HG03108 (cell line): ENCODE results near the gene IFT81.
"Not testable (repeated sequence)": the region's sequence is repeated elsewhere in the genome, so short reads cannot be mapped to it uniquely, and the experiment has no call there.

ENCODE experiments used
- ATAC-seq: cut with Tn5 transposase; IDR thresholded peaks from one replicate; pipeline ENCODE4 v1.9.1; 2021; ENCODE audit warnings: moderate library complexity; ENCODE audit not compliant: unreplicated experiment

The IFT81 gene

GRCh38 chr12:110200124-110200417, 75.9 kb downstream of the IFT81 start:
- no peak for ATAC-seq

DNA sequence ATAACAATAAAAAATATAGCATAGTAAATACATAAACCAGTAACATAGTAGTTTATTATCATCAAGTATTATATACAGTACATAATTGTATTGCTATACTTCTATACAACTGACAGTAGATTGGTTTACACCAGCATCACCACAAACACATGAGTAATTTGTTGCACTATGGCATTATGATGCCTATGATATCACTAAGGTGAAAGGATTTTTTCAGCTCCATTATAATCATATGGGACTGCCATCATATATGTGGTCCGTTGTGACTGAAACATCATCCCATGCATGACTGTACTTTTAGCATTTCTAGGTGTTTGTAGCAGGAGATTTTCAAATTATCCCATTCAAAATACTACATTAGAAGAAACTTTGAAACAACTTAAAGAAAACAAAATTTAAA, 77.8 kb downstream of the IFT81 start:
- ATAC-seq, result no peak

DNA sequence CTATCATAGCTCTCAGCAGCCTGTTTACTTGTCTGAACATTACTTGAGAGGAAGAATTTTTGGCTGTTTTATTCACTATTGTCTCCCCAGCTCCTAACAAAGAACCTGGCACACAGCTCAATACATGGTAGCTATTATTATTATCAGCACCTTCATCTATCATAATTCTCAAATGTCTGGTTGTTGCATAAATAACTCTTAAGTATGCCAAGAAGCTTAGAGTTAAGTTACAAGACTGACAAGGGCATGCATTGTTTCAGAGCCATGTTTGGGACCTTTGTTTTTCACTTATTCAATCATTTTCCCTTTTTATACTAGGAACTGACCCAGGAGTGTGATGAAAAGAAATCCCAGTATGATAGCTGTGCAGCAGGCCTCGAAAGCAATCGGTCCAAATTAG, 79.4 kb downstream of the IFT81 start:
- ATAC-seq, result no peak

DNA sequence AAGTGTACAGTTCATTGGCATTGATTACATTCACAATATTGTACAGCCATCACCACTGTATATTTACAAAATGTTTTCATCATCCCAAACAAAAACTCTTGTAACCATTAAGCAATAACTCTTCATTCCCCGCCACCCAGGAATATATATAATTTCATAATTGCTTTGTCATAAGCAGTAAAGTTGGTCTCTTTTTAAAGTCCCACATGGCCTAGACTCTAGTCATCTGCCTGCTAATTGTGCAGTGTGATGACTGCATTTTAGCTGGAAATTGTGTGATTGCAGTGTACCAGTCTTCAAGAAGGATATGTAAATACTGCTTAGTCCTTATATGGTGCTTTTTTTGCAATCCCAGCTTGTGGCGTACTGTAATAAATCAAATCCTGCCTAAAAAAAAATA, 81.8 kb downstream of the IFT81 start:
- no peak for ATAC-seq

DNA sequence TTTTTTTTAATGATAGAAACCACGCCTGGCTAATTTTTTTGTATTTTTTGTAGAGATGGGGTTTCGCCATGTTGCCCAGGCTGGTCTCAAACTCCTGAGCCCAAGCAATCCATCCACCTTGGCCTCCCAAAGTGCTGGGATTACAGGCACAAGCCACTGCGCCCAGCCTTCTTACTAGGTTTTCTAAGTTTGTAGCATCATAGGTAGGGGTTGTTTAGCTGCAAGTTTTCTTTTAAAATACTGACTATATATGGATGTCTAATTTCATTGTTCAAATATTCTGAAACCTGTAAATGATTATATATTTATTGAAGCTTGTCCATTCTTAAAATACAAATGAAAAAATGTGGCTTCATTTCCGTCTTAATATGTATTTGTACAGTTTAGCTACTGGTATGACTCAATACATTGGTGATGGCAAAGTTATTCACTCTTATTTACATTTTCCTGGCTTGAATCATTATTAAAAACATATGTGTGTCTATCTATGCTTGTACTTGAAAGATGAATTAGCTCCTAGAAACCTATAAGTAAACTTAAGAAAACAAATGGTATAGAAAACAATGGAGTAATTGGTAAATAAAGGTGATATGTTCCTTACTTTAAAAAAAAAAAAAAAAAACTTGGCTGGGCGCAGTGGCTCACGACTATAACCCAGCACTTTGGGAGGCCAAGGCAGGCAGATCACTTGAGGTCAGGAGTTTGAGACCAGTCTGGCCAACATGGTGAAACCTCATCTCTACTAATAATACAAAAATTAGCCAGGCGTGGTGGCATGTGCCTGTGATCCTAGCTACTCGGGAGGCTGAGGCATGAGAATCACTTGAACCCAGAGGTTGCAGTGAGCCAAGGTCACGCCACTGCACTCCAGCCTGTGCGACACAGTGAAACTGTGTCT, 87.7 kb downstream of the IFT81 start:
- not testable (repeated sequence) for ATAC-seq

DNA sequence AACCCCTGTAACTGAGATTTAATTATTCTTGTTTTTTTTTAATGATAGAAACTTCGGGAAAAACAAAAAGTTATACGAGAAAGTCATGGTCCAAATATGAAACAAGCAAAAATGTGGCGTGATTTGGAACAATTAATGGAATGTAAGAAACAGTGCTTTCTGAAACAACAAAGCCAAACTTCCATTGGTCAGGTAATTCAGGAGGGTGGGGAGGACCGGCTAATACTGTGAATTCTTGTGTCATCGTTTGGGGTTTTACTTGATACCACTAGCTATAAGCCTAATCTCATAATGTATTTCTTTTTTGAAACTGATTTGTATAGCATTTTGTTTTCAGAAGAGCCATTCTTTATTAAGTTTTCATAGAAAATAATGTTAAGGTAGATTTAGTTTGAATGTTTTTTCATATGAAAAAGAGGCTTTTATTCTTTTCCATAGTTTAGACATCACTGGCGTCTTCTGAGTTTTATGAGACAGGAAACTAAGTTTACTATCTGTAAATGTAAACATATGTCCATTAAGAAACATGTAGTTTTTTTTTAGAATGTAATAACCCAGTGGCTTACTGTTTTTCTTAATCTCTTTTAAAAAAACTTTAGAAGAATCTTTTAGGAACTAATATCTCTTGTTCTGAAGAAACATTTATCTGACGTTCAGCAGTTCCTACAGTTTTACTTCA, 94.0 kb downstream of the IFT81 start:
- no peak for ATAC-seq

DNA sequence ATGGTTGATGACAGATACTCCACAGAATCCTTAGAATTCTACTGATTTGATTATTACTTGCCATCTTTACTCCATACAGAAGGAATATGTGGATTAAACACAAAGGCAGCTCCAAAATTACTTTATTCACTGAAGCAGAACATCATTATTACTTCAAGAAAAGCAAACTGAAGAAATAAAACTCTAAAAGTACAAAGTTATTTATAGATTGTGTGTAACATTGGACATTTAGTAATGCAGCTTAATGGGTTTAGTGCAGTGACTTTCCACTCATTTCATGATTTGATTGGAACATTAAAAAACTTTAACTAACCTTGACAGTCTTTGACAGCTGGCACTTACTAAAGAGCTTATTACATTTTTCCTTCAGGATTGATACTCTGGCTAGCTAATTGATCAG, 97.9 kb downstream of the IFT81 start:
- no peak for ATAC-seq

- ATAC-seq, result no peak
These were observed 98.3 kb downstream of the IFT81 start for GRCh38 chr12:110222433-110222832.

DNA sequence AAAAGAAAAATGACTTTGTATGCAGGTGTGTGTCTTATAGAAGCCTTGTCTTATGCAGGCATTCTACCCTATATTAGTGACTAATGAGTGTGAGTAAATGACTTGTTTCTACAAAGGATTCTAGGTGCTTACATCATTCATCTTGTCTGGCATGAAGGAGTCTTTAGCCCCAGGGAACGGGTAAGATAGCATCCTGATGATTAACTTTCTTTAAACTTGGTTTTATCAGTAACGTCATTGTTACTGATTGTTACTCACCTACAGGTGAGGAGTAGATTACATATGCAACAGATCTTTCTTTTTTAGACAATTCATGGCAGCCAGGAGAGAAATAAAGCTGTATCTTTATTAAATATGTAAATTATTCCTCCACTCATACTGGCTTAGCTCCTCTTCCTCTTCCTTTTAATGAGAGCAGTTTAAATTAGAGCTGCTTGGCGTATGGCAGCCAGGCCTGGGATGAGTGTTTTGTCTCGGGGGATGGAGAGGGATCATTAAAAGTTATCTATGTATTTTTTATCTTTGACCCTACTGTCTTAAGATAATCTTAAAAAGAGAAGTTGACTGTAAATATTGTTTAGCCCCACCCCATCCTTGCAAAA, 99.7 kb downstream of the IFT81 start:
- no peak for ATAC-seq

- ATAC-seq, result no peak
These were observed 100.5 kb downstream of the IFT81 start for GRCh38 chr12:110224379-110225304.

GRCh38 chr12:110227138-110227537, 103.0 kb downstream of the IFT81 start:
- ATAC-seq, result no peak

DNA sequence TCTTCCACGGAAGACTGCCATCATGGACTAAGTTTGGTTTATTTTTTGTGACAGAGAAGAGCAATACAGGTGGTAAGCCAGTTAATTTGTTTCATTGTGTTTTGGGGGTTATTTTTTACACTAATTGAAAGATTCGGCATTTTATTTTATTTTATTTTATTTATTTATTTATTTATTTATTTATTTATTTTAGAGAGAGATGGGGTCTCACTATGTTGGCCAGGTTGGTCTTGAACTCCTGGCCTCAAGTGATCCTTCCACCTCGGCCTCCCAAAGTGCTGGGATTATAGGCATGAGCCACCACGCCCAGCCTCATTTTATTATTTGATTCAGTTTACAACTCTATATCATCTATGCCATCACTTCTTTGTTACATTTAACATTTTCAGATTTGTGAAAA, 104.2 kb downstream of the IFT81 start:
- not testable (repeated sequence) for ATAC-seq

GRCh38 chr12:110228756-110229155, 104.6 kb downstream of the IFT81 start:
- ATAC-seq, result no peak

- ATAC-seq, result no peak
These were observed 105.3 kb downstream of the IFT81 start for GRCh38 chr12:110229409-110229808.

- no peak for ATAC-seq
These were observed 106.5 kb downstream of the IFT81 start for GRCh38 chr12:110230655-110231054.

- no peak for ATAC-seq
These were observed 109.2 kb downstream of the IFT81 start for GRCh38 chr12:110233212-110233903.

GRCh38 chr12:110234331-110234751, 110.2 kb downstream of the IFT81 start:
- ATAC-seq, result no peak

- no peak for ATAC-seq
These were observed 110.6 kb downstream of the IFT81 start for GRCh38 chr12:110234755-110235154.

DNA sequence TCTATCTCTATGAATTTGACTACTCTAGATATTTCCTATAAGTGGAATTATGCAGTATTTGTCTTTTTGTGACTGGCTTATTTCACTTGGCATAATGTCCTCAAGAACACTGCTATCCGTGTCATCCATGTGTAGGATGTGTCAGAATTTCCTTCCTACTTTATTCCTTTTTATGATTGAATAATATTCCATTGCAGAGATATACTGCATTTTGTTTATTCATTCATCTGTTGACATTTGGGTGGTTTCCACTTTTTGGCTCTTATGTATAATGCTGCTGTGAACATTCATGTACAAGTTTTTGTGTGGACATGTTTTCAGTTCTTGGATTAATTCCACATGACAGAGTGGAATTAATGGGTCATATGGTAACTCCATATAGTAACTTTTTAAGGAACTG, 111.2 kb downstream of the IFT81 start:
- ATAC-seq, result no peak

- no peak for ATAC-seq
These were observed 119.1 kb downstream of the IFT81 start for GRCh38 chr12:110243227-110243626.
